Activated CD4-positive, CD25-positive, alpha-beta regulatory T cell (primary cell): ENCODE results near the gene OR10G3.
"Not testable (repeated sequence)": the region's sequence is repeated elsewhere in the genome, so short reads cannot be mapped to it uniquely, and the experiment has no call there.

Experiments used
- DNase-seq, 4 experiments: peaks; one replicate each; lab custom pipeline; 2025; lab: John Stamatoyannopoulos, UW

OR10G3 gene

GRCh38 chr14:21579976-21580375 is at the start of gene OR10G3:
Gene OR10G3, minus strand, starts transcription at chr14:21580076. Its CDS starts 9,332 bp downstream, at chr14:21570744.
- DNase-seq = no peak

GRCh38 chr14:21626491-21627230 is 46.8 kb upstream of the OR10G3 start:
- DNase-seq = no peak

GRCh38 chr14:21617614-21618013 is 37.7 kb upstream of the OR10G3 start:
- no peak for DNase-seq

- no peak for DNase-seq
These were observed 34.4 kb upstream of the OR10G3 start for GRCh38 chr14:21614240-21614639.

GRCh38 chr14:21612324-21612723 is 32.4 kb upstream of the OR10G3 start:
- DNase-seq = no peak

GRCh38 chr14:21602181-21602580 is 22.3 kb upstream of the OR10G3 start:
- DNase-seq = not testable (repeated sequence)

- DNase-seq = no peak
These were observed 9.4 kb upstream of the OR10G3 start for GRCh38 chr14:21589317-21589716.

GRCh38 chr14:21575661-21576060 is 4.2 kb downstream of the OR10G3 start:
- DNase-seq = no peak

- DNase-seq = no peak
These were observed 7.3 kb downstream of the OR10G3 start for GRCh38 chr14:21572604-21573003.

GRCh38 chr14:21558703-21559170 is 21.1 kb downstream of the OR10G3 start:
- DNase-seq = no peak

- peak; percentile 34 to 70 (median 44) for DNase-seq
These were observed 22.6 kb downstream of the OR10G3 start for GRCh38 chr14:21557084-21557901.

- no peak for DNase-seq
These were observed 23.3 kb downstream of the OR10G3 start for GRCh38 chr14:21556378-21557083.

GRCh38 chr14:21553266-21553665 is 26.6 kb downstream of the OR10G3 start:
- no peak for DNase-seq

- not testable (repeated sequence) for DNase-seq
These were observed 35.3 kb downstream of the OR10G3 start for GRCh38 chr14:21544588-21544987.

- no peak for DNase-seq
These were observed 35.9 kb downstream of the OR10G3 start for GRCh38 chr14:21543963-21544362.

- no peak for DNase-seq
These were observed 36.3 kb downstream of the OR10G3 start for GRCh38 chr14:21543521-21543960.

GRCh38 chr14:21541413-21542074 is 38.3 kb downstream of the OR10G3 start:
- DNase-seq = no peak

GRCh38 chr14:21539189-21539940 is 40.5 kb downstream of the OR10G3 start:
- no peak for DNase-seq

- DNase-seq = no peak
These were observed 42.8 kb downstream of the OR10G3 start for GRCh38 chr14:21537090-21537424.

- no peak for DNase-seq
These were observed 43.3 kb downstream of the OR10G3 start for GRCh38 chr14:21536418-21537089.
